ENCODE results near the gene RAB27A. TPM values are rescaled to one million over a fixed set of nuclear protein-coding genes. Genes with fewer than 3 reads are reported as not detected.

RAB27A gene
- total RNA-seq, 4 donors from 2014 or later = 6.5 to 14.9 (median 8.3) TPM

- Histone ChIP-seq H3K4me1 (no peaks in the 10 kb centered on the region), H3K4me3 (no peak overlapping the region), H3K27ac (no peak overlapping the region), H3K9me3 (no peaks in the 10 kb centered on the region), H3K27me3 (no peaks in the 10 kb centered on the region), H3K36me3 (no peaks in the 10 kb centered on the region)
- TF ChIP-seq EP300 (IDR thresholded peaks at IDR 0.05) (no peak), CTCF (IDR thresholded peaks at IDR 0.05) (no peak), POLR2A (IDR thresholded peaks at IDR 0.05) (no peak)
- WGBS, 2 donors = 59 to 70% methylated on average over 4 of the region's 4 CpGs
- DNase-seq (ENCODE audit: low spot score in 2 of 2) = no peak
Observed at GRCh38 chr15:55170361-55170760, 119.3 kb downstream of the RAB27A start.

- H3K4me1 ChIP-seq = no peaks in the 10 kb centered on the region
- no peaks in the 10 kb centered on the region for H3K9me3 ChIP-seq
Observed at GRCh38 chr15:55168350-55168974, 121.2 kb downstream of the RAB27A start.

GRCh38 chr15:55164284-55164683 lies 125.3 kb downstream of the RAB27A start:
- no peaks in the 10 kb centered on the region for H3K9me3 ChIP-seq
- H3K27me3 ChIP-seq = no peaks in the 10 kb centered on the region
- TF ChIP-seq CTCF (IDR thresholded peaks at IDR 0.05) = no peak
- no peak for TF ChIP-seq POLR2A (IDR thresholded peaks at IDR 0.05)
- TF ChIP-seq EP300 (IDR thresholded peaks at IDR 0.05) = no peak
- H3K4me3 ChIP-seq = no peak overlapping the region
- H3K27ac ChIP-seq = no peak overlapping the region
- no peaks in the 10 kb centered on the region for H3K36me3 ChIP-seq
- H3K4me1 ChIP-seq = no peaks in the 10 kb centered on the region
- WGBS, 2 donors = 72 to 79% methylated on average over 4 of the region's 4 CpGs
- no peak for DNase-seq (ENCODE audit: low spot score in 2 of 2)

More at GRCh38 chr15:55168350-55168974, 121.2 kb downstream of the RAB27A start:
- peak in 1 of 2 donors; percentile 8 for DNase-seq (ENCODE audit: low spot score in 2 of 2)
- WGBS, 2 donors = 65% methylated on average over 11 of the region's 11 CpGs
- no peak overlapping the region for H3K4me3 ChIP-seq
- H3K27me3 ChIP-seq = no peaks in the 10 kb centered on the region
- H3K36me3 ChIP-seq = no peaks in the 10 kb centered on the region
- peak; percentile 36 to 58 (median 45) for TF ChIP-seq CTCF (IDR thresholded peaks at IDR 0.05)
- no peak for TF ChIP-seq POLR2A (IDR thresholded peaks at IDR 0.05)
- no peak overlapping the region for H3K27ac ChIP-seq

Other genes with a start within 250 kb of the RAB27A start
- 10 to 100 TPM; 39.3 to 72.3 (median 53.2) TPM for gene RSL24D1, start 92.9 kb downstream of the RAB27A start, total RNA-seq
- gene PIGBOS1, start 29.3 kb upstream of the RAB27A start, total RNA-seq = 10 to 100 TPM in 3 of 4 donors, 1 to 10 TPM in 1; 7.9 to 35.8 (median 16.5) TPM
- 10 to 100 TPM in 3 of 4 donors, 1 to 10 TPM in 1; 4.0 to 16.1 (median 13.8) TPM for gene PIGB, start 29.4 kb upstream of the RAB27A start, total RNA-seq
- 10 to 100 TPM; 48.0 to 70.2 (median 63.6) TPM for gene CCPG1, start 118.5 kb upstream of the RAB27A start, total RNA-seq
- 1 to 10 TPM in 3 of 4 donors, not detected in 1; 1.8 to 4.8 (median 2.9) TPM for gene PIERCE2, start 118.7 kb upstream of the RAB27A start, total RNA-seq
- 1 to 10 TPM in 3 of 4 donors, not detected in 1; 1.3 to 3.3 (median 2.2) TPM for gene DNAAF4, start 218.4 kb upstream of the RAB27A start, total RNA-seq

Data from tibial nerve (tissue), 4 donors.